ENCODE measurements around the gene SLC35F3.
A peak's percentile ranks its signal among the peaks of the same experiment; 100 is the strongest.

SLC35F3 gene

DNA sequence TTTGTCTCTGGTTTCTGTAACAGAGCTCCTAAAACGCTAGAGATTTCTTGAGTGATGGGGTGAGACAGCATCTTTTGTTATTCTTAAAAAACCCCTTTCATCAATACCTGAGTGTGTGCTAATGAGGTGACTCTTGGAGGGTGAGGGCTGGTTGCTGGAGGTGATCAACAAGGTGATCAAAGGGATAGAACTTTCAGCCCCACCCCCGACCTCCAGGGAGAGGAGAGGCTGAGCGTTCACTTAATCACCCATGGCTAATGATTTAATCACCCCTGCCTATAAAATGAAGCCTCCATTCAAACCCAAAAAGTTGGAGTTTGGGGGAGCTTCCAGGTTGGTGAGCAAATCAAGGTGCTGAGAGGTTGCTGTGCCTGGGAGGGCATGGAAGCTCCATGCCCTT, 175.4 kb downstream of the SLC35F3 start:
- DNase-seq (ENCODE audit: insufficient read length, low spot score), result no peak
- TF ChIP-seq, protein P1, sequence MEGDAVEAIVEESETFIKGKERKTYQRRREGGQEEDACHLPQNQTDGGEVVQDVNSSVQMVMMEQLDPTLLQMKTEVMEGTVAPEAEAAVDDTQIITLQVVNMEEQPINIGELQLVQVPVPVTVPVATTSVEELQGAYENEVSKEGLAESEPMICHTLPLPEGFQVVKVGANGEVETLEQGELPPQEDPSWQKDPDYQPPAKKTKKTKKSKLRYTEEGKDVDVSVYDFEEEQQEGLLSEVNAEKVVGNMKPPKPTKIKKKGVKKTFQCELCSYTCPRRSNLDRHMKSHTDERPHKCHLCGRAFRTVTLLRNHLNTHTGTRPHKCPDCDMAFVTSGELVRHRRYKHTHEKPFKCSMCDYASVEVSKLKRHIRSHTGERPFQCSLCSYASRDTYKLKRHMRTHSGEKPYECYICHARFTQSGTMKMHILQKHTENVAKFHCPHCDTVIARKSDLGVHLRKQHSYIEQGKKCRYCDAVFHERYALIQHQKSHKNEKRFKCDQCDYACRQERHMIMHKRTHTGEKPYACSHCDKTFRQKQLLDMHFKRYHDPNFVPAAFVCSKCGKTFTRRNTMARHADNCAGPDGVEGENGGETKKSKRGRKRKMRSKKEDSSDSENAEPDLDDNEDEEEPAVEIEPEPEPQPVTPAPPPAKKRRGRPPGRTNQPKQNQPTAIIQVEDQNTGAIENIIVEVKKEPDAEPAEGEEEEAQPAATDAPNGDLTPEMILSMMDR (IDR thresholded peaks at IDR 0.05; ENCODE audit: insufficient read depth, missing control alignments), result no peak
- peak; percentile 11 for FAIRE-seq

DNA sequence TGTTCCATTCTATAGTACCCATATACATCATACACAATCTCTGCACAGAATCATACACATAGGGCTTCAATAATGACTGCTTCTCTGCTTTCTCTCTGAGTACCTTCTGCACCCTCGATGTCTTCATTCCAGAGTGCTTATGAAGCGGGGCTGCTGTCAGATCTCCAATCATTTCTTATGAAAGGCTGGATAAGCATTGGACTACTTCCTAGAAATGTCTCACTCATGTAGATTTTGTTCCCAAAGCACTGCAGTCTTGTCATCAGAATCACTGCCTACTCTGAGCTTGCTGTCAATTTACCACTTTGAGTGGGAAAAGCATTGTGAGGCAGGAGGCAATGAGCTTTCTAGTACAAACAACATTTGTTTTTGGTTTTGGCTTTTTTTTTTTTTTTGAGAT, 179.0 kb downstream of the SLC35F3 start:
- no peak for DNase-seq (ENCODE audit: insufficient read length, low spot score)
- TF ChIP-seq, protein P1 (IDR thresholded peaks at IDR 0.05; ENCODE audit: insufficient read depth, missing control alignments), result no peak
- no peak for FAIRE-seq

GRCh38 chr1:234089396-234089795, 184.9 kb downstream of the SLC35F3 start:
- DNase-seq (ENCODE audit: insufficient read length, low spot score), result no peak
- no peak for FAIRE-seq
- TF ChIP-seq, protein P1 (IDR thresholded peaks at IDR 0.05; ENCODE audit: insufficient read depth, missing control alignments), result peak; percentile 3

DNA sequence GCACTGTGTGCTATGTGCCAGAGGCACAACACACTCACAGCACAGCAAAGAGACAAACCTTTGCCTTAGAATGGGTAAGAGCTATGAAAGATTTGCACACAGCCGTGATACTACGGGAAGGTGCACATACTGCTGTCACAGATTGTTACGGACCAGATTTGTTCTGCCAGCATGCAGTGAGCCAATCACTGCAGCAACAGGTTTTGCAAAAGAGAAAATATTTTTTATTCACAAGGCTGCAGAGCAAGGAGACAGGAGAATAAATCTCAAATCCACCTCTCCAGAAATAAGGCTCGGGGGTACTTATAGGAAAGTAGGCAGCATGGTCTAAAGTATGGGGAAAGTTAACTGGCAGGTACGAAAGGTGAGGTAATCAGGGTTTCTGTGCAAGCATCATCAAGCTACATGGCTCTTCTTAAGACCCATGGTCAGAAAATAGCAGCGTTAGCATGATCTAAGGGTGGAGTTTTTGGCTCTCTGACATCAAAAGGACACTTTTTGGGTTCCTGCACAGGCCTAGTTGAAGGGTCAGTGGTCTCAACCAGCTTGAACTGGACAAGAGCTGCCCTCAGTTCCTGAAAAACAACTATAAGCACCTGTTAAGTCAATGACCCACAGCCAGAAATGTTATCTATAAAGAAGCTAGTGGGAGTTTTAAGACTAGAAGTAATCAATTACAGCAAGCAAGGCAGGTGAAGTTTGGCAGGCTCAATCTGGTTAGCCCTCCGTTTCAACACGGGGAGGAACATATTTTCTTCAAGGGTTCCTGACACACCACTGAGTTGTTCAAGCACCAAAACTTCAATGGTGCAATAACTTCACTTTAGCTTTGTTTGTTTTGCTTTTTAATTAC, 186.0 kb downstream of the SLC35F3 start:
- TF ChIP-seq, protein P1 (IDR thresholded peaks at IDR 0.05; ENCODE audit: insufficient read depth, missing control alignments), result no peak
- DNase-seq (ENCODE audit: insufficient read length, low spot score) (no peak), FAIRE-seq (no peak)

DNA sequence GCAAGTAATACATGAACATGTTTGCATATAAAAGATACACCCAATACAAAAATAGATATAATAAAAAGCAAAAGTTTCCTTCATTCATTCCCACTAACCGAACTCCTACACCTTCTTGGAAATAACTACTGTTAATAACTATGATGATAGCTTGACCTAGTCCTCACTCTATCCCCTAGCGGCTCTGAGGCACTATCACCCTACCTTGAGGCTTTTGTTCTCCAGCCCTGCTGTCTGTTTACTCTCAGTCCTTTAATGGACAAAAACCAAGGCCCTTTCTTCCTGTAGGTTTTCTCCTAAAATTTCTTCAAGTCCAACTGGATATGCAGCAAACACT, 186.6 kb downstream of the SLC35F3 start:
- no peak for FAIRE-seq
- TF ChIP-seq, protein P1 (IDR thresholded peaks at IDR 0.05; ENCODE audit: insufficient read depth, missing control alignments), result no peak
- no peak for DNase-seq (ENCODE audit: insufficient read length, low spot score)

DNA sequence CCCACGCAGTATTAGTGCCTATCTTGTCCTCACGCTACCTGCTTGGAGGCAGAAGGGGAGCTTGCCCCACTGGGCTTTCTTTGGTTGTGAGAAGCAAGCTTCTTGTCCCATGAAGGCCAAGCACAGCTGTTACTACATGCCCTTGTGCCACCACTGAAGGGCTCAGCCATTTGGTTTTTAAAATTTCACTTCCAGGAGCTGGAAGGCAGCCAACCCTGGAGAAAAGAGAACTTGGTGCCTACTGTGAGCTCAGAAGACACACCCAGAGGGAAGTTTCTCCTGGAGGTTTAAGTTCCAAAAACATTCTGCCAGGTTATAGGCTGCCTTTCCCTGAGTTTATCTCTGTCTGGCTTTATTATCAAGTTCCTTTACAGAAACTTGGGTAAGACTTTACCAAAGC, 187.4 kb downstream of the SLC35F3 start:
- no peak for FAIRE-seq
- DNase-seq (ENCODE audit: insufficient read length, low spot score), result no peak
- TF ChIP-seq, protein P1 (IDR thresholded peaks at IDR 0.05; ENCODE audit: insufficient read depth, missing control alignments), result no peak

DNA sequence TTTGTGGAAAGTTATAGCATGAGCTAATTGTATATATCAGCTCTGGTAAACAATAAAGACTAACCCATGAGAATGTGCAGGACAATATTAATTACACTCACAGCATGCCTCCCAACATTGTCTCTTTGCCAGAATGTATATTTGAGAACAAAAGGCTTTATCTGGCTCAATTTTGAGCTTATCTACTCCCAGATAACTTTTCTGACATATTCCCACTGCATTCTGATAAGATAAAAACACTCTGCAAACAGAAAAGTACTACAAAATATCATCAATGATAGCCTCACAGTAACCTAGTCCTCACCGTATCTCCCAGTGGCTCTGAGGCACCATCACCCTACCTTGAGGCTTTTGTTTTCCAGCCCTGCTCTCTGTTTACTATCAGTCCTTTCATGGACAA, 188.6 kb downstream of the SLC35F3 start:
- no peak for DNase-seq (ENCODE audit: insufficient read length, low spot score)
- TF ChIP-seq, protein P1 (IDR thresholded peaks at IDR 0.05; ENCODE audit: insufficient read depth, missing control alignments), result no peak
- no peak for FAIRE-seq

Data from D721Med (cell line).